ENCODE data around the gene CPVL.

Gene CPVL

GRCh38 chr7:29184599-29184998 lies 38.3 kb upstream of the CPVL start:
- H3K4me3 ChIP-seq (ENCODE audit: severe bottlenecking) = no peak overlapping the region
- H3K36me3 ChIP-seq (ENCODE audit: low read depth) = no peaks in the 10 kb centered on the region
- no peak for DNase-seq (ENCODE audit: low spot score)
- H3K9me3 ChIP-seq (ENCODE audit: severe bottlenecking) = no peaks in the 10 kb centered on the region
- ATAC-seq (ENCODE audit: low read depth) = no peak
- no peaks in the 10 kb centered on the region for H3K4me1 ChIP-seq (ENCODE audit: insufficient read depth, poor library complexity, severe bottlenecking)
- H3K27me3 ChIP-seq (ENCODE audit: insufficient read depth, poor library complexity, severe bottlenecking) = no peaks in the 10 kb centered on the region
- TF ChIP-seq, protein P1, sequence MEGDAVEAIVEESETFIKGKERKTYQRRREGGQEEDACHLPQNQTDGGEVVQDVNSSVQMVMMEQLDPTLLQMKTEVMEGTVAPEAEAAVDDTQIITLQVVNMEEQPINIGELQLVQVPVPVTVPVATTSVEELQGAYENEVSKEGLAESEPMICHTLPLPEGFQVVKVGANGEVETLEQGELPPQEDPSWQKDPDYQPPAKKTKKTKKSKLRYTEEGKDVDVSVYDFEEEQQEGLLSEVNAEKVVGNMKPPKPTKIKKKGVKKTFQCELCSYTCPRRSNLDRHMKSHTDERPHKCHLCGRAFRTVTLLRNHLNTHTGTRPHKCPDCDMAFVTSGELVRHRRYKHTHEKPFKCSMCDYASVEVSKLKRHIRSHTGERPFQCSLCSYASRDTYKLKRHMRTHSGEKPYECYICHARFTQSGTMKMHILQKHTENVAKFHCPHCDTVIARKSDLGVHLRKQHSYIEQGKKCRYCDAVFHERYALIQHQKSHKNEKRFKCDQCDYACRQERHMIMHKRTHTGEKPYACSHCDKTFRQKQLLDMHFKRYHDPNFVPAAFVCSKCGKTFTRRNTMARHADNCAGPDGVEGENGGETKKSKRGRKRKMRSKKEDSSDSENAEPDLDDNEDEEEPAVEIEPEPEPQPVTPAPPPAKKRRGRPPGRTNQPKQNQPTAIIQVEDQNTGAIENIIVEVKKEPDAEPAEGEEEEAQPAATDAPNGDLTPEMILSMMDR (IDR thresholded peaks at IDR 0.05; ENCODE audit: poor library complexity, severe bottlenecking) = no peak
- H3K27ac ChIP-seq (ENCODE audit: poor library complexity, severe bottlenecking) = no peak overlapping the region

GRCh38 chr7:29179115-29179514 lies 32.8 kb upstream of the CPVL start:
- Histone ChIP-seq H3K4me3 (ENCODE audit: severe bottlenecking) (no peak overlapping the region), H3K27me3 (ENCODE audit: insufficient read depth, poor library complexity, severe bottlenecking) (no peaks in the 10 kb centered on the region), H3K4me1 (ENCODE audit: insufficient read depth, poor library complexity, severe bottlenecking) (no peaks in the 10 kb centered on the region), H3K36me3 (ENCODE audit: low read depth) (no peaks in the 10 kb centered on the region), H3K9me3 (ENCODE audit: severe bottlenecking) (no peaks in the 10 kb centered on the region), H3K27ac (ENCODE audit: poor library complexity, severe bottlenecking) (no peak overlapping the region)
- DNase-seq (ENCODE audit: low spot score) (no peak), ATAC-seq (ENCODE audit: low read depth) (no peak)
- TF ChIP-seq, protein P1 (IDR thresholded peaks at IDR 0.05; ENCODE audit: poor library complexity, severe bottlenecking) = no peak

DNA sequence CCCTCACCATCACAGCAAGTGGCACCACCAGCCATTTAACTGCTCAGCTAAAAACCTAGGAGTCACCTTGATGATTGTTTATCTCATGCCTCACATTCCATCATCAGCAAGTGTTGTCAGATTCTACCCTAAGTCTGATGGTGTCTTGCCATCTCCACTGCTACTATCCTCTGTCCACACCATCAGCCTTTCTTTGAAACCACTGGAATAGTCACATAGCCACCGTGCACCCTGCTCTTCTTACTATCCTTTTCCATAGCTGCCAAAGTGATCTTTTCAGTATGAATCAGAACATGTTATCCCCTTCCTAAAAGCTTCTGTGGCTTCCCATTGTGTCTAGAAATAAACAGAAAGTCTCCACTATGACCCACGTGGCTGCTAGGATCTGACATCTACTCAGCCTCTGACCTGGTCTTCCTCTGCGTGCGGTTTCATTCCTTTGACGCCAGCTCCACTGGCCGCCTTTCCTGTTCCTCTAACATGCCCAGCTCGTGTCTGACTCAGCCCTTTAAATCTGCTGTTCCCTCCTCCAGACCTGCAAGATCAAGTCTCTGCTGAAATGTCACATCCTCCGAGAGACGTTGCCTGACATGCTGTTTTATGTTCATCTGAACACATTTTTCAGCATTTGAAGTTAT lies 31.7 kb upstream of the CPVL start:
- TF ChIP-seq, protein P1 (IDR thresholded peaks at IDR 0.05; ENCODE audit: poor library complexity, severe bottlenecking) = no peak
- Histone ChIP-seq H3K4me3 (ENCODE audit: severe bottlenecking) (no peak overlapping the region), H3K27ac (ENCODE audit: poor library complexity, severe bottlenecking) (no peak overlapping the region), H3K27me3 (ENCODE audit: insufficient read depth, poor library complexity, severe bottlenecking) (no peaks in the 10 kb centered on the region), H3K4me1 (ENCODE audit: insufficient read depth, poor library complexity, severe bottlenecking) (no peaks in the 10 kb centered on the region), H3K9me3 (ENCODE audit: severe bottlenecking) (no peaks in the 10 kb centered on the region), H3K36me3 (ENCODE audit: low read depth) (no peaks in the 10 kb centered on the region)
- DNase-seq (ENCODE audit: low spot score) (no peak), ATAC-seq (ENCODE audit: low read depth) (no peak)

DNA sequence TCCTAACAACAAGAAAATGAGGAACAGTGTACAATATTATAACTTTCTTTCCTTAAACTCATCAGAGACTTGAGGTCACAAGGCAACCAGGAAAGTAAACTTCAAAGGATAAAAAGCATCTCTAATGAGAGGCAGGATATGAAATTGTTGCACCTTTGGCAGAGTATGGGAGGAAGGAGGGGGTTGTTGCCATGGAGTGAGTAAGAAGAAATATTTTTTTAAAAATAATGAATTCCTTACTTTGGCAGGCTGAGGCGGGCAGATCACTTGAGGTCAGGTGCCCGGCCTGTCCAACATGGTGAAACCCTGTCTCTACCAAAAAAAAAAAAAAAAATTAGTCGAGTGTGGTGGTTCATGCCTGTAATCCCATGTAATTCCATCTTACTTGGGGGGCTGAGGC lies 27.1 kb upstream of the CPVL start:
- Histone ChIP-seq H3K36me3 (ENCODE audit: low read depth) (no peaks in the 10 kb centered on the region), H3K9me3 (ENCODE audit: severe bottlenecking) (no peaks in the 10 kb centered on the region), H3K4me3 (ENCODE audit: severe bottlenecking) (no peak overlapping the region), H3K4me1 (ENCODE audit: insufficient read depth, poor library complexity, severe bottlenecking) (no peaks in the 10 kb centered on the region), H3K27ac (ENCODE audit: poor library complexity, severe bottlenecking) (no peak overlapping the region), H3K27me3 (ENCODE audit: insufficient read depth, poor library complexity, severe bottlenecking) (no peaks in the 10 kb centered on the region)
- ATAC-seq (ENCODE audit: low read depth) (no peak), DNase-seq (ENCODE audit: low spot score) (no peak)
- TF ChIP-seq, protein P1 (IDR thresholded peaks at IDR 0.05; ENCODE audit: poor library complexity, severe bottlenecking) = no peak

DNA sequence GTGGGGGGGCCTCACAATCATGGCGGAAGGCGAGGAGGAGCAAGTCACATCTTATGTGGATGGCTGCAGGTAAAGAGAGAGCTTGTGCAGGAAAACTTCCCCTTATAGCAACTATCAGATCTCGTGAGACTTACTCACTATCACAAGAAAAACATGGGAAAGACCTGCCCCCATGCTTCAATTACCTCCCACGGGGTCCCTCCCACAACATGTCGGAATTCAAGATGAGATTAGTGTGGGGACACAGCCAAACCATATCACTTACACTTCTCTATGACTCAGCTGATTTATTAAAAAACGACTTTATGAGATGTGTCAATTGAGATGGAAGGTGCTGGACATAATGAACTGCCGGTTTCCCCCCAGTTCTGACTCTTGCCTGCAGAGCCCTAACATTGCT lies 24.4 kb upstream of the CPVL start:
- DNase-seq (ENCODE audit: low spot score) (no peak), ATAC-seq (ENCODE audit: low read depth) (no peak)
- Histone ChIP-seq H3K36me3 (ENCODE audit: low read depth) (no peaks in the 10 kb centered on the region), H3K27ac (ENCODE audit: poor library complexity, severe bottlenecking) (no peak overlapping the region), H3K9me3 (ENCODE audit: severe bottlenecking) (no peaks in the 10 kb centered on the region), H3K4me3 (ENCODE audit: severe bottlenecking) (no peak overlapping the region), H3K4me1 (ENCODE audit: insufficient read depth, poor library complexity, severe bottlenecking) (no peaks in the 10 kb centered on the region), H3K27me3 (ENCODE audit: insufficient read depth, poor library complexity, severe bottlenecking) (no peaks in the 10 kb centered on the region)
- TF ChIP-seq, protein P1 (IDR thresholded peaks at IDR 0.05; ENCODE audit: poor library complexity, severe bottlenecking) = no peak

All from RWPE2 (cell line).